Heart left ventricle (tissue), 13 donors: ENCODE measurements around the gene IPCEF1.

ENCODE experiments used
- POLR2A ChIP-seq, 2 donors: fragments of 450-650 bp; IDR thresholded peaks; one replicate each; pipeline ENCODE4 v1.6.1; 2017; ENCODE audit warnings: antibody characterized with exemption in 2 of 2, mild to moderate bottlenecking in 2 of 2, moderate library complexity in 2 of 2
- TF ChIP-seq, protein P1 (sequence below), 12 donors: fragments of 200-600 bp; sonication (generic) in 4 of 12; IDR thresholded peaks; one replicate each; pipeline versions ENCODE4 v1.5.0 to v1.8.0; 2018 to 2022; ENCODE audit warnings: antibody characterized with exemption in 12 of 12, mild to moderate bottlenecking in 5 of 12
- donor health status: ischemic (EF 13 %, LVEDD 7.1; RV severe dilation, severe dysfunction).
- donor health status: DM: no; HTN: yes; CAD: no.
- donor health status: DM: no; HTN: no; CAD: no.
- donor health status: ischemic (EF 25% LVEDD 6.9; RV normal size, moderate dysfunction).
- donor health status: ischemic (EF 25% LVEDD 5.7; RV mildly dilated, moderate dysfunction).
- donor health status: ischemic (EF 35%, LVEDD 5.7; RV mildly dilated, moderate dysfunction).
- donor health status: nonischemic (EF 11% LVEDD 7.7; RV severe dilation, severe dysfunction).
- donor health status: DM: yes; HTN: yes; CAD: no.
- donor health status: PGD.
- donor health status: ischemic (EF 29% LVEDD 5.4; RV normal size, mild dysfunction).
- donor health status: nonischemic (EF 23%, LVEDD 6.1; RV moderate dilation, normal function).

DNA sequence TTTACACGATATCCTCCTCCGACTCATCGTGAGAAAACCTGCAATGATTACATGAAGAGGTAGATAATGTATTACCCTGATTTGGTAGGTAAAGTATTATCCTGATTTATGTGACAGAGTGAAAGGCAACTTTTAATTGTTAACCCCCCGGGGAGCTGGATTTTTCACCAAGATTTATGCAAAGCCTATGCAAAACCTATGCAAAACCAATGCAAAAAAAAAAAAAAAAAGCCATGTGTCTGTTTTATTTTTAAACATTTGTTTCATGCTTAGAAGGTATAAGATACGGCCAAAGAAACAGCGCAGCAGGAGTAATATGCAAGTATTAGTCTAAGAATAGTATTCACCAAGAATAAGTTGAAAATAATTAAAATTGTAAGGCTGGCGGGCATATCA lies 109.9 kb downstream of the IPCEF1 start:
- TF ChIP-seq, protein P1, sequence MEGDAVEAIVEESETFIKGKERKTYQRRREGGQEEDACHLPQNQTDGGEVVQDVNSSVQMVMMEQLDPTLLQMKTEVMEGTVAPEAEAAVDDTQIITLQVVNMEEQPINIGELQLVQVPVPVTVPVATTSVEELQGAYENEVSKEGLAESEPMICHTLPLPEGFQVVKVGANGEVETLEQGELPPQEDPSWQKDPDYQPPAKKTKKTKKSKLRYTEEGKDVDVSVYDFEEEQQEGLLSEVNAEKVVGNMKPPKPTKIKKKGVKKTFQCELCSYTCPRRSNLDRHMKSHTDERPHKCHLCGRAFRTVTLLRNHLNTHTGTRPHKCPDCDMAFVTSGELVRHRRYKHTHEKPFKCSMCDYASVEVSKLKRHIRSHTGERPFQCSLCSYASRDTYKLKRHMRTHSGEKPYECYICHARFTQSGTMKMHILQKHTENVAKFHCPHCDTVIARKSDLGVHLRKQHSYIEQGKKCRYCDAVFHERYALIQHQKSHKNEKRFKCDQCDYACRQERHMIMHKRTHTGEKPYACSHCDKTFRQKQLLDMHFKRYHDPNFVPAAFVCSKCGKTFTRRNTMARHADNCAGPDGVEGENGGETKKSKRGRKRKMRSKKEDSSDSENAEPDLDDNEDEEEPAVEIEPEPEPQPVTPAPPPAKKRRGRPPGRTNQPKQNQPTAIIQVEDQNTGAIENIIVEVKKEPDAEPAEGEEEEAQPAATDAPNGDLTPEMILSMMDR (IDR thresholded peaks at IDR 0.05): no peak
- TF ChIP-seq POLR2A (IDR thresholded peaks at IDR 0.05): no peak
